Mesothelial cell of epicardium (in vitro differentiated cells): ENCODE results near the gene STAT1. TPM values are rescaled to one million over a fixed set of nuclear protein-coding genes. Genes with fewer than 3 reads are reported as not detected.

ENCODE experiments used
- DNase-seq, 2 experiments: peaks; one replicate each; pipeline ENCODE4 v3.0.0; 2021; ENCODE audit warnings: low spot score in 2 of 2; ENCODE audit not compliant: unreplicated experiment in 2 of 2
- H3K27ac Mint-ChIP-seq: 2 replicates; pipeline ENCODE4 v1.8.0; 2021; ENCODE audit warnings: mixed read lengths
- H3K27me3 Mint-ChIP-seq: 2 replicates; pipeline ENCODE4 v1.8.0; 2021; ENCODE audit warnings: low read depth, mixed read lengths
- H3K36me3 Mint-ChIP-seq: 2 replicates; pipeline ENCODE4 v1.8.0; 2021; ENCODE audit warnings: mixed read lengths
- H3K4me1 Mint-ChIP-seq: 2 replicates; pipeline ENCODE4 v1.8.0; 2021; ENCODE audit warnings: mixed read lengths
- H3K4me3 Mint-ChIP-seq: 2 replicates; pipeline ENCODE4 v1.8.0; 2021; ENCODE audit warnings: mild to moderate bottlenecking, moderate library complexity, mixed read lengths
- H3K9me3 Mint-ChIP-seq: 2 replicates; pipeline ENCODE4 v1.8.0; 2021; ENCODE audit warnings: mixed read lengths
- total RNA-seq: library from RNA; stranded (reverse); gene quantifications from 3 replicates; pipeline ENCODE4 v1.2.1, GENCODE V29; 2021
- TF ChIP-seq, protein P1 (sequence below): fragments of 200-600 bp; sonication (generic); IDR thresholded peaks from one replicate; pipeline ENCODE4 v1.5.0; 2021; ENCODE audit warnings: antibody characterized with exemption; ENCODE audit not compliant: unreplicated experiment

Gene STAT1
- total RNA-seq, 1 donor from 2014 or later, result 106 TPM

DNA sequence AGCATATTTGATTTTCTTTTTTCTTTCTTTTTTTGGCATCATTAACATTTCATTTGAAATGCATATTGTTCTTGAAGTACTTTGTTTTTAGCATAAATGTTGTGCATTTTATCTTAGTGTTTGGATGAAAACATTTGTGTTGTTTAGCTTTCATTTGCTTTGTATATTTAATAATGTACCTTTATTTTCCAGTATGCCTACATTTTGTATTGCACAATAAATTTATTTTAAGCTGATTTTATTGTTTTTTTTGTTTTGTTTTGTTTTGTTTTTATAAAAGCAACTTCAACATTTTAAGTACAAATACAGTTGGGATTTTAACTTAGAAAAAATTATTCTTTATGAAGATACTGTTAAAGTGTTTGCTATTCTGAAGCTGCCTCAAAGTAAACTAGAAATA, 78.9 kb downstream of the STAT1 start:
- TF ChIP-seq, protein P1, sequence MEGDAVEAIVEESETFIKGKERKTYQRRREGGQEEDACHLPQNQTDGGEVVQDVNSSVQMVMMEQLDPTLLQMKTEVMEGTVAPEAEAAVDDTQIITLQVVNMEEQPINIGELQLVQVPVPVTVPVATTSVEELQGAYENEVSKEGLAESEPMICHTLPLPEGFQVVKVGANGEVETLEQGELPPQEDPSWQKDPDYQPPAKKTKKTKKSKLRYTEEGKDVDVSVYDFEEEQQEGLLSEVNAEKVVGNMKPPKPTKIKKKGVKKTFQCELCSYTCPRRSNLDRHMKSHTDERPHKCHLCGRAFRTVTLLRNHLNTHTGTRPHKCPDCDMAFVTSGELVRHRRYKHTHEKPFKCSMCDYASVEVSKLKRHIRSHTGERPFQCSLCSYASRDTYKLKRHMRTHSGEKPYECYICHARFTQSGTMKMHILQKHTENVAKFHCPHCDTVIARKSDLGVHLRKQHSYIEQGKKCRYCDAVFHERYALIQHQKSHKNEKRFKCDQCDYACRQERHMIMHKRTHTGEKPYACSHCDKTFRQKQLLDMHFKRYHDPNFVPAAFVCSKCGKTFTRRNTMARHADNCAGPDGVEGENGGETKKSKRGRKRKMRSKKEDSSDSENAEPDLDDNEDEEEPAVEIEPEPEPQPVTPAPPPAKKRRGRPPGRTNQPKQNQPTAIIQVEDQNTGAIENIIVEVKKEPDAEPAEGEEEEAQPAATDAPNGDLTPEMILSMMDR, result no peak
- Mint-ChIP-seq H3K36me3 (peaks cover 16% of the 10 kb centered on the region), H3K4me3 (no peak overlapping the region), H3K4me1 (peaks cover 15% of the 10 kb centered on the region), H3K27me3 (peaks cover 3% of the 10 kb centered on the region), H3K9me3 (no peaks in the 10 kb centered on the region), H3K27ac (no peak overlapping the region)
- no peak for DNase-seq

DNA sequence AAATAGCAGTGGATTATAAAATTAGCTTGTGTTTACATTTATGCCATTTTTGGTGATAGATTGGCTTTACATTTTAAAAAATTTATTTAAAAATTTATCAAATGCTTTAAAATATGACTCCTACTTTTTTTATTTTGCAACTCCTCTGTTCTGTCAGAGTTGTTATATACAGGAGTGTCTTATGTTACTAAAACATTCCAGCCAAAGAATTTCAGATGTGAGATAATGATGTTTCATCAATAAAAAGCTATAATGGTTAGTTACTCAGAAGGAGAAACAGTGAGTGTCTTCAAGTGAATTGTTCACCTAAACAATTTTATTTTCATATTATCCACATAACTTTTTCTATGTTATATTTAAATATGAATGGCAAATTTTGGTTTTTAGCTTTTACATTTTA, 80.6 kb downstream of the STAT1 start:
- no peaks in the 10 kb centered on the region for H3K9me3 Mint-ChIP-seq
- no peak overlapping the region for H3K4me3 Mint-ChIP-seq
- peaks cover 9% of the 10 kb centered on the region for H3K4me1 Mint-ChIP-seq
- H3K27ac Mint-ChIP-seq, result no peak overlapping the region
- TF ChIP-seq, protein P1, result no peak
- DNase-seq, result no peak
- peaks cover 5% of the 10 kb centered on the region for H3K27me3 Mint-ChIP-seq
- H3K36me3 Mint-ChIP-seq, result peaks cover 22% of the 10 kb centered on the region

DNA sequence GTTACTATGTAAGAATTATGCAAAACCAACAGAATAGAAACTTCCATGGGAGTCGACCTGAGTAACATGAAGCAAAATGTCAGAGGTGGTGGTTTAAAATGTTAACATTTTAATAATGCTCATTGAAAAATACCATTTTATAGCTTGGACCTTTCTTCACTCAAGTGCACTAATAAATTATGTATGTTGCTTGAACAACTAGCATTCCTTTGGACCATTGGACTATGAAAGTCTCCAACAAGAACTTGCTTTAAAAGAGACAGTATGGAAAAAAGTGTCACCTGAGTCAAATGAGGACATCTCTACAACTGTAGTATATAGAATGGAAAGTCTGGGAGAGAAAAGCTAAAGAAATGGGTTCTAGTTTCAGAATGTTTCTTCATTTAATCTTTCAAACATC, 81.5 kb downstream of the STAT1 start:
- H3K4me1 Mint-ChIP-seq, result peaks cover 12% of the 10 kb centered on the region
- H3K36me3 Mint-ChIP-seq, result peaks cover 22% of the 10 kb centered on the region
- DNase-seq, result no peak
- H3K27me3 Mint-ChIP-seq, result peaks cover 5% of the 10 kb centered on the region
- no peak overlapping the region for H3K4me3 Mint-ChIP-seq
- no peak overlapping the region for H3K27ac Mint-ChIP-seq
- TF ChIP-seq, protein P1, result no peak
- H3K9me3 Mint-ChIP-seq, result no peaks in the 10 kb centered on the region

DNA sequence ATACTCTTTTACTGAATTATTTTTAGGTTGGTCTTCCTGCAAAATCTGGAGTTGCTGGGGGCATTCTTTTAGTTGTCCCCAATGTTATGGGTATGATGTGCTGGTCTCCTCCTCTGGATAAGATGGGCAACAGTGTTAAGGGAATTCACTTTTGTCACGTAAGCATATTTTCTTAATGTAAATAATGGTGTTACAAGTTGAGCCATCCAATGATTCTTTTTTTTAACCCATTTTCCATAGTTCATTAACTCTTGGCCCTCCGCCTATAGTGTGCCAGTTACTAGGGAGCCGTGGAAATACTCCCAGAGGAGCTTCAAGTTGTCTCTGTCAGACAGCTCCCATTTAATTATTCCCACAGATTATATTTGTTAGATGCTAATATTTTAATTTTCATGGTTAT, 83.6 kb downstream of the STAT1 start:
- H3K27me3 Mint-ChIP-seq, result peaks cover 5% of the 10 kb centered on the region
- no peak overlapping the region for H3K27ac Mint-ChIP-seq
- no peak overlapping the region for H3K4me3 Mint-ChIP-seq
- H3K9me3 Mint-ChIP-seq, result no peaks in the 10 kb centered on the region
- TF ChIP-seq, protein P1, result no peak
- no peak for DNase-seq
- H3K4me1 Mint-ChIP-seq, result peaks cover 19% of the 10 kb centered on the region
- H3K36me3 Mint-ChIP-seq, result peaks cover 24% of the 10 kb centered on the region

DNA sequence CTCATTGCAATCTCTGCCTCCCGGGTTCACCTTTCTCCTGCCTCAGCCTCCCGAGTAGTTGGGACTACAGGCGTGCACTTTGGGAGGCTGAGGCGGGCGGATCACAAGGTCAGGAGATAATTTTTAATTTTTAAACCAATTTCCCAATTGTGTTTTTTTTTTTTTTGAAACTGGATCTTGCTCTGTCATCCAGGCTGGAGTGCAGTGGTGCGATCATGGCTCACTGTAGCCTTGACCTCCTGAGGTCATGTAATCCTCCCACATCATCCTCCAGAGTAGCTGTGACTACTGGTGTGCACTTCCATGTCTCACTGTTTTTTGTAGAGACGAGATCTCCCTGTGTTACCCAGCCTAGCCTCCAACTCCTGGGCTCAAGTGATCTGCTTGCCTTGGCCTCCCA, 84.1 kb downstream of the STAT1 start:
- Mint-ChIP-seq H3K4me3 (no peak overlapping the region), H3K9me3 (no peaks in the 10 kb centered on the region), H3K4me1 (peaks cover 19% of the 10 kb centered on the region), H3K27me3 (peaks cover 5% of the 10 kb centered on the region), H3K36me3 (peaks cover 27% of the 10 kb centered on the region), H3K27ac (no peak overlapping the region)
- no peak for DNase-seq
- TF ChIP-seq, protein P1, result no peak

DNA sequence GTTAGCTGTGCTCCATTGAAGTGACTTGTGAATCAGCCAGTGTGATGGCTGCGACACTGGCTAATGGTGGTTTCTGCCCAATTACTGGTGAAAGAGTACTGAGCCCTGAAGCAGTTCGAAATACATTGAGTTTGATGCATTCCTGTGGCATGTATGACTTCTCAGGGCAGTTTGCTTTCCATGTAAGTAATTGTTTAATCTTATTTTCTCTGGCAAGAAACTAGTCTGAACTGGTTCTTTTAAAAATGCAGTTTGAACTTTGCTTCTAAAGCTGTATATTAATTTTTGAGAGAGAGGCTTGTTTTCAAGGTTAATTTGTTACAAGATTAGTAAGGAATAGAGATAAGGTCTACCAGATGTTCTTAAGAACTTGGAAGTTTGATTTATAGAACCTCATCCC, 86.7 kb downstream of the STAT1 start:
- peak overlapping the region; percentile 94 for H3K27ac Mint-ChIP-seq
- peak overlapping the region; percentile 12 for H3K4me3 Mint-ChIP-seq
- TF ChIP-seq, protein P1, result no peak
- peaks cover 6% of the 10 kb centered on the region for H3K27me3 Mint-ChIP-seq
- peaks cover 37% of the 10 kb centered on the region for H3K36me3 Mint-ChIP-seq
- peaks cover 7% of the 10 kb centered on the region for H3K9me3 Mint-ChIP-seq
- no peak for DNase-seq
- H3K4me1 Mint-ChIP-seq, result peaks cover 17% of the 10 kb centered on the region
